ENCODE measurements around the gene KLC1.

Gene KLC1

DNA sequence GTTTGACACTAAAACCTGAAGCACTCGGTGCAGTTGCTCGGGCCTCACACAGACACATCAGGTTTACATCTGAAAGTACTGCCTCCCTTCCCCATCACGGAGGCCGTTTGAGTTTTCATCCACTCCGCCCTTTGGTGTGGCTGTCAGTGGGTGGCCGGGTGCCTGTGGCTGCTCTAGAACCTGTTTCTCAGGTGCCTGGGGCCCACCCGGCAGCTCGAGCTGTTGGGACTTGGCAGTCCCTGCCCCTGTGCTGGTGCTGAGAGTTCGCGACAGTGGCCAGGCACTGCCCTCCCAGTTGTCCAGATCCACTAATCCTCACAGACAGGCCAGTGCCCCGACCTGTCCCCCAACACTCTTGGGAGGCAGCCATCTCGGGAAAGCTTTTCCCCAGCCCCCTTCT lies 63.9 kb downstream of the KLC1 start:
- DNase-seq: no peak

DNA sequence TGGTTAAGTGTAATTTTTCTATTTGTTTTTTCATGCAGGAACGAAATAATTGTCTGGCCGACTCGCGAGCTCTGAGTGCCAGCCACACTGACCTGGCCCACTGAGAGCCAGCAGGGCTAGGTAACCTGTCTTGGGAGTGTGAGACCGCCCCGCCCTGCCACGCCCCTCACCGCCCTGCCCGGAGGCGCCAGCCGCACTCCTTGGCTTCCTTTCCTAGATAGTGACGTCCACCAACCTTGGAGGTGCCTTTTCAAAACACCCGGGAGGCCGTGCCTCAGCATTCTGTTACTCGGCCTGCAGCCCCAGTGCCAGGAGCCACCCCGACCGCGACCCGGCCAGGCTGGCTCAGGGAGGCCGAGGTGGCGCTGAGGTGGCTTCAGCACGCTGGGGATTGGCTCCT lies 64.5 kb downstream of the KLC1 start:
- DNase-seq: no peak

DNA sequence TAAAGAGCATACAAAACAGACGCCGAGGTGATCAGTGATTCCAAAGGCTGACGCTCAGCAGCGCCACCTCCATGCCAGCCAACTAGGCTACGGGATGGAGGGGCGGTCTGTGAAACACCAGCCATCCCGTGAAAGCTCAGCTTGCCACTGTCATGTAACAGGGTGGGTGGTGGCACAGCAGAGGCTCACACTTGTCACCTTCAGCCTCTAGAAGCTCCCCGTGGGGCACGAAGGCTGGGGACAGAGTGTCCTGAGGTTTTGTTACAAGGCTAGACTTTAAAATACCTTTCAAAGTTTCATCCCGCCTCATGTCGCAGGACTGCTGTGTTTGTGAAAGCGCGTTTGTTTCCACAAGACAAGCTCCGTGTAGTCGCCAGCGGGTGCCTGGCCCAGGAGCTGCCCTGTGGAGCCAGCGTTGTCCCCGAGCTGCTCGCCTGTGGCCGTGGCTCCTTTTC lies 65.6 kb downstream of the KLC1 start:
- no peak for DNase-seq

DNA sequence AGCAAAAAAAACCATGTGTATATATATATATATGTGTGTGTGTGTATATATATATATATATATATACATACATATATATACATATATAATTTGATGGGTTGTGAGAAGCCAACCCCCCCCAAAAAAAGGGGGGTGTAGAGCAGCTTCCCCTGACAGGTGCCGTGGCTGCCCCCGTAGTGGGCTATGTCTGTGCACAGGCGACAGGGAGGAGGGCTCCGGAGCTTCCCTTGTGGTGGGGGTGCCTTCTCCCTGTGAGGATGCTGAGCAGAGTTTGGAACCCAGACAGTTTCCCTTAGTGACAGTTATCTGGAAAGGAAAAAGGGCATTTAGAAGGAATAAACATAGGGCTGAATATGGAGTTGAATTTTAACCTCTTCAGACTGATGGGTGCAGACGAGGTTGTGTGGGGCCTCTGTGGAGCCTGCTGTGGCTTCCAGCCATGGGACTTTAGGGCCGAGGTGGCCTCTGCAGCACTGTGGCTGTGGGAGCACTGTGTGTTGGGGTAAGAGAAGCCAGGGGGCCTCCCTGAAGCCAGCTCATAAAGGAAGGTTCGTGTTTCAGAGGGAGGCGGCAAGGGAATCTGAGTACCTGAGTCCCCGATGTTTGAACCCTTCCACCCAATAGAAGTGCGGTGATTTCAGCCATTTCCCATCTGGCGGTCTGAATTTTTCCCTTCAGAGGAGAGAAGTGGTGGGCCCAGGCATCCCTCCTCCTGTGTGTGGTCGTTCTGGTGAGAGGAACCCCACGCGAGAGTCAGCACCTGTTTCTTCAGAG lies 66.5 kb downstream of the KLC1 start:
- no peak for DNase-seq

DNA sequence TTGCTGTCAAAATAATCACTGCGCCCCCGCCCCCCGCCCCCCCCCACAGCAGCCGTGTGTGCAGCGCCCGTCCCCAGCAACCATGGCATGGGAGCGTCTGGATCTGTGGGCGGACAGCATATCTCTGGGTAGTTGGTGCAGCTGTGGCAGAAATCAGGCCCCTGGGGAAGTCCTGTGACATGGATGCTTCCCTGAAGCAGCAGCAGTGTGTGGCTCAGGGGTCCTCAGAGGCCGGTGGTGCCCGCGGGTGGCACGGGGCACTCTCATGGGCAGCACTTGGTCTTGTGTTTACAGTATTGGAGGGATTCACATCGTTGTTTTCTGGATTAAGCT lies 67.0 kb downstream of the KLC1 start:
- DNase-seq: no peak

DNA sequence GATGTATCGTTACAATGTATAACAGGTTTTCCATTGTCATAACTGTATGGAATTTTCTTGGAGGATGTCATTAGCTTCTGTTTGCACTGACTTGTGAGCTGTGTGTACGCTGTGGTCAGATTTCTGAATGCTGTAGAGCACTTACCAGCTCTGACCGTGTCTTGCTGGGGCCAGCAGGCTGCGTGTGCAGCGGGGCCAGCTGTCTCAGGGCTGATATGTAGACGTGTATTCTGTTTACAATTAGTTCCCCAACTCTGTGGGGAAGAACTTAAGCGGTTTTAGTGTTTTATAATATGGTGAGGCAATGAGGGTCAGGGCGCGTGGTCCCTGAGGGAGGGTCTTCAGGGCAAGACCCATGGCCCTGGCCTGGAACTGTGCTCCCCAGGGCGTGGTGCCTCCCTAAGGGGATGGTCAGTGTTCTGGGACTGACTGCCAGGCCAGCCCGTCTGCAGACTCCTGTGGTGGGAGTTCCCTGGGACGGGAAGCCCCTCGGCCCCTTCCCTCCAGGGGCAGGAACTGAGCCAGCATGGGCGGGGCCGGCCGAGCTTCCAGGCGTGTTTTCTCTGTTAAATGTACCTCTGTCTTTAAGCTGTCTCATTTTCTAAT lies 67.6 kb downstream of the KLC1 start:
- DNase-seq: no peak

DNA sequence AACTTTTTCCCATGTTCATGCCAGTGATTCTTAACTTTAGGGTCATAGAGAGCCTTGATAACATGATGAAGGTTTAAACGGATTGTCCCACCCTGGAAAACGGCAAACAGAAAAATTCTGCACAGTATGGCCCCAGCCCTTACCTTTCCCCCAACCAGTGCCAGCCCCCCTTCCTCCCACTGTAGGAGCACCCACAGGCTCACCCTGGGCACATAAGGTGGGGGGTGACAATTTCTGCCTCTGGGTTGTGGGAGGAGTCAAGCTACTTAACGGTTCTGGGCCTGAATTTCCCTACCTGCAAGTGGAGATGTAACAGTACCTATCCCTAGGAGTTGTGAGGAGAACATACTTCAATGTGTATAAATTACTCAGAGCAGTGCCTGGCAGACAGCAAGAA lies 68.2 kb downstream of the KLC1 start:
- DNase-seq: no peak

DNA sequence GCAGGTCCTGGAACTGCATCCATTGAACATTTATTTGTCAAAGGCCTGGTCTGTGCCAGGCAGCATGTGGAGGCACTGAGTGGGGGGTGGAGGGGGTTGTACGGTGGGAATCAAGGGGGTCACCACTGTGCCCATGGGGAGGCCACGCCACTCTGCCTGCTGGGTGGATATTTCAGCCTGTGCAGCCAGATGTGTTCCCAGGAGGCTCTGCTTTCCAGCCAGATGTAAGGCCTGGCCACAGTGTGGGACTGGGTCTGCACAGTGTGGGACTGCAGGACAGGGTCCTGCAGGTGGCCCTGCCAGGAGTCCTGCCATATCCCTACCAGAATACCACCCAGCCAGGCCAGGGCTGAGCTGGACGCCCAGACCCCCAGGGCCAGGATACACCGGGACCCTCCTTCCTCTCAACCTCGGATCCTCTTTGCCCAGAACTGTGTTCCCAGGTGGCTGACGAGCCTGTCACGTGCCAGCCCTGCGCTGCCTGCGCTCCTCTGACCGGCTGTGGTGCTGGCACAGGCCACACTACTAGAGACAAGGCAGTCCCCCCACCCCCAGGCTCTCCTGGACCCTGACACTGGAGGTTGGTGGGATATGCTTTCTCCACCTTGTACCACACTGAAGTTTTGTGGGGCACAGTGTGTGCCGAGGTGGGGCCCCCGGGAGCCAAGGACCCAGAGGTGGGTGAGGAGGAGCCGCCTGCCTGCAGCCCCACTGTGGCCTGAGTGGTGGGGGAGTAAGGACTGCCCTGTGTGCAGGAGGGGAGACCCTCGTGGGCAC lies 68.8 kb downstream of the KLC1 start:
- no peak for DNase-seq

DNA sequence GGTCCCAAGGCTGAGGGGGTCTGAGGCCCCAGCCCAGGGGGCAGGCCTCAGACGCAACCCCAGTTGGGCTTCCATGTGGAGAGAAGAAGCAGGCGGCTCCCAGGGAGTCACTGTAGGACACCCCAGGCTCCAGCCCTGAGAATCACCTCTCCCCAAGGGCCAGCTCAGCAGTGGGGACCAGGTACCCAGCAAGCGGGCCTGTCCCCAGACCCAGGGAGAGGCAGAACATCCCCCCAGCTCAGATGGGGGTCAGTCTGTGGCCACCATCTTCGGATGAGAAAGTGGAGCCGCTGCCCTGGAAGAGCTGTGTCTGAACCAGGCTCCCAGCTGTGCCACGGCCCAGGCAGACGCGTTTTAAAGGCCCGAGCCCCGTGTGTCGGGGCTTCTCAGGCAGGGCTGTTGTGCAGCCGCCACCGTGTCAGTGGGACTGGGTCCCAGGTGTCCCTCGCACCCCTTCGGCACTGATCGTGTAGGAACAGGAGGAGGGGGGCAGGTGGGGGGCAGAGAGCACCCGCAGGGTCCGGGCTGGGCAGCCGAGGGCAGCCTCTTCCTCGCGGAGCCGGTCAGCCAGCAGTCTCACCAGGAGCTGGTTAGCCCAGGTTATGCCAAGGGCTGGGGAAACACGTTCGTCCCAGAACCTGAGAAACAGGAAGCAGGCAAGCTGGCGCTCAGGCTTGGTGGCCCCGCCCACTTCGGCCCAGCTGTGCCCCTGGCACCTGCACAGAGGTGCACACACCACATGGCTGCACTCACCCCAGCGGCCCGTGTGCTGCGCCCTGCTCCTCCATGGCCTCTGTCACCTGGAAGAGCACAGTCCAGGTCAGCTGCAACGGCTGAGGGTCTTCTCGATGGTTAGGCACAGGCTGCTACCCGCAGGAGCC lies 69.6 kb downstream of the KLC1 start:
- no peak for DNase-seq

DNA sequence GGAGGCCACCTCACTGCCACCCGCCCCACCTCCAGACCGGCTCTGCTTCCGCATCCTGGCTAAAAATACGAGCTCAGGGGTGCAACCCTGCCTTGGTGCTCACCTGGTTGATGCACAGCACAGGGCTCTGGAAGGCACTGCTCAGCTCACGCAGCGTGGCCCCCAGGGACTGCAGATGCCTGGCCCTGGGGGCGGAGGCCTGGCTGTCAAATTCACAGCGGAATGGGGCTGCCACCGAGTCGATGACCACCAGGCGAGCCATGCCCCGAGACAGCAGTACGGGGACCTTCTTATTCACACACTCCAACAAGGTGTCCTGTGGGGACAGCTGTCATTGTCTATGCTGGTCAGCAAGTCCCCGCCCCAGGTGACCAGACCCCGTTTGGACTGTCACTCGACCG lies 70.2 kb downstream of the KLC1 start:
- no peak for DNase-seq

DNA sequence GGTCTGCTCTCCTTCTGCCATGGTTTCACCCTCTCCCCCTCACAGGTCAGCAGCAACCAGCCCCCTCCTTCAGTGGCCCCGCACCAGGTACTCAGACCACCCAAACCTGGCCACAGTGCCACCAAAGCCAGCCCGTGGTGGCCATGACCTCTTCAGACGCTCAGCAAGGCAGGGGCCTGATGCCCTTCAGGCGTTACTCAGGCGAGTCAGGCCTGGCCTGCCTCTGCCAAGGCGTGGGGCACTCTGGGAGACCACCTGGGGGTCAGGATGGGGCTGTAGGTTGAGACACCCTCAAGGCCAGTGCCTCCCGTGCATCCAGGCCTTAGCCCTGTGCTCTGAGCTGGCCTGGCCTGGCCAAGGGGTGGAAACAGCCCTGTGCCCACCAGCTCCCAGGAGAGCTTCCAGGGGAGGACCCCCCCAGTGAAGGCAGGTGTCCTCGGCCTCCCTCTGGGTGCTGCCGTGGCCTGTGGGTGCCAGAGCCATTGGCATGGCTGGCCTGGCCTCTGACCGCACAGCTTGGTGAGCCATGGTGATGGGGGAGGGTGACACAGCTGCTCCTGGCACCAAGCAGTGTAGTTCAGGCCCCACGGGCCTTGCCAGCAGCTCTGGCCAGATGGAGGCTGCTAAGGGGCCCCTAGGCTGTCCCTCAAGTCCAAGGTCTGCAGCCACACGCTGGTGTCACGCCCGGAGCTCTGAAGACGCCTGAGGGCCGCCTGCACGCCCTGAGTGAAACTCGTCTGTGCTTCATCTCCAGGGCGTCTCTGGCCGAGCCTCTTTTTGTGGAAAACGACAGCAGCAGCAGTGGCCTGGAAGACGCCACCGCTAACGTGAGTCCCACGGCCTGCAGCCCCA lies 71.1 kb downstream of the KLC1 start:
- DNase-seq: no peak

DNA sequence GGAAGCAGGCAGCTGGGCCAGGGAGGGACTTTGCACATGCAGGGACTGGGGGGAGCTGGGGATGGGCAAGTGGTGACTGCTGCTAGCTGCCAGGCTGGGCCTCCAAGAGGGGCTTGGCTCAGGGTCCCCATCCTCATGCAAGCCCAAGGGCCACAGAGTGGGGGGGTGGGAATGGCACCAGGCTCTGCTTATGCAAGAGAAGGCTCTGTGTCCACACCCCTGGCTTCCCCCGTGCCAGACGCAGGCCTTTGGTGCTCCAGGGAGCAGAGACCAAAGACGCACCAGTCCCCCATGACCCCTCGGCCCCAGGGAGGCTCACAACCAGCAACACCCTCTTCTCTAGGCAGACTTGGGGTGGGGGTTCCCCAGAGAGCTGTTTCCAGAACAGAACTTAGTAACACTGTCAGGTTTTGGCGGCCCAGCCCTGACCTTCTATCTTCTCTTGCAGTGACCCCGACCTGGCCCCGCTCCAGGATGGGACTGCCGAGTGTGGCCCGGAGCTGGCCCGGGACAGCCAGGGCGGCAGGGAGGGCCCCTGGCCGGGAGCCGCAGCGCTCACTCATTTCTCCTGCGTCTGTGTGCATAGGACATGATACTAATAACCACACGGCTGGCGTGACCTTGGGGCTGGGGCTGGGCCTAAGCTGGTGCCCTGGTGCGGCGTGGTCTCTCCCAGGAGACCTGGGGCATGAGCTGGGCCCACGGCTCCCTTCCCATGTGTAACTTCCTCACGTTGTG lies 71.9 kb downstream of the KLC1 start:
- no peak for DNase-seq

DNA sequence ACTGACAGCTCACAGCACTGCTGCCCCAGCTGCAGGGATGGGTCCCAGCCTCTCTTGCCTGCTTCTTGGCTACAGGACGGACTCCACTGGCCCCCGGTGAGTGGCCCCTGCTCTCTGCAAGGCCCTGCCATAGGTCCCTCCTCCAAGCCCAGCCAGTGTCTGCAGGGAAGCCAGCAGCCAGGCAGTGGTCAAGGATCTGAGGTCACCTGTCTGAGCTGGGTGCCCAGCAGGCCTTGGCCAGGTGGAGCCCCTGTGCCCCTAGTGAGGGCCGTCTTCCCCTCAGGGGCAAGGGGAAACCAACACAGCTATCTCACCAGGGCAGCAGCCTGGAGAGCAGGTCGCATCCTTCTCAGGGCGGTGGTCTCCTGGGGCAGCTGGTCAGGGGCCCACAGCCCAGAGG lies 73.1 kb downstream of the KLC1 start:
- no peak for DNase-seq

DNA sequence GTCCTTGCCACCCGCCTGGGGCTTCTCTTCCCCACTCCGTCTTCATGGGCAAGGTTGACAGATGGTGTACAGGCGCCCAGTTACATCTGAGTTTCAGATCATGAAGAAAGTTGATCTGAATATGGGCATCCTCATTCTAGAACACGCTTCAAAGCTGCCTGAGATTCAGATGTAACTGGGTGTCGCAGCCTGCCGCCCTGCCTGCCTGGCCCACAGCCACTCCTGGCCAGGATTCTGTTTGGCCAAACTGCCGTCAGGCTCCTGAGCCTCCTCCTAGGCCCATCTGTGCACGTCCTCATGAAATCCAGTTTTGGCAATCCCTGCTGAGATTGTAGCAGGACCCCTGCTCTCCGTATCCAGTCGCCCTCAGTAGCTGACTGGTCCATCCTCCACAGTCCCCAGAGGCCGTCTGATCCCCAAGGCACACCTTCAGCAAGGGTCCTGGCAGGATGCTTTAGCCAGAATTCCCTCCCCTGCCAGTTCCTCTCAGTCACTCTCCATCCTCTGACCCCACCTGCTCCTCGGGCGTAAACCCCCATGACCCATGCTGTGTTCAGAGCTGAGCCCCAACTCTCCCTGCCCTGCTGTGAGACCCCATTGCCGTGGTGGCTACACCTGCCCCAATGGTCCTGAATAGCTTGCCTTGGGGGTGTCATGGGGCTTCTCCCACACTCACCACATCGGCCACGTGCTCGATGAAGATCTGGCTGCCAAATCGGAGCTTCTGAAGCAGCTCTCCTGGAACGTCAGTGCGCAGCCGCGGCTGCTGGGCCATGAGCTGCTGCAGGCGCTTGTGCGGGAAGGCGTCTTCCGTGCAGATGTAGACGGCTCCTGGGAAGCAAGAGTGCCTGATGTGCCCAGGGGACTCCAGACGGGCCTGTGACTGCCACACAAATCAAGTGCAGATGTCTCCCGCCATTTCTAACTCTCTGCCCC lies 73.8 kb downstream of the KLC1 start:
- DNase-seq: no peak

DNA sequence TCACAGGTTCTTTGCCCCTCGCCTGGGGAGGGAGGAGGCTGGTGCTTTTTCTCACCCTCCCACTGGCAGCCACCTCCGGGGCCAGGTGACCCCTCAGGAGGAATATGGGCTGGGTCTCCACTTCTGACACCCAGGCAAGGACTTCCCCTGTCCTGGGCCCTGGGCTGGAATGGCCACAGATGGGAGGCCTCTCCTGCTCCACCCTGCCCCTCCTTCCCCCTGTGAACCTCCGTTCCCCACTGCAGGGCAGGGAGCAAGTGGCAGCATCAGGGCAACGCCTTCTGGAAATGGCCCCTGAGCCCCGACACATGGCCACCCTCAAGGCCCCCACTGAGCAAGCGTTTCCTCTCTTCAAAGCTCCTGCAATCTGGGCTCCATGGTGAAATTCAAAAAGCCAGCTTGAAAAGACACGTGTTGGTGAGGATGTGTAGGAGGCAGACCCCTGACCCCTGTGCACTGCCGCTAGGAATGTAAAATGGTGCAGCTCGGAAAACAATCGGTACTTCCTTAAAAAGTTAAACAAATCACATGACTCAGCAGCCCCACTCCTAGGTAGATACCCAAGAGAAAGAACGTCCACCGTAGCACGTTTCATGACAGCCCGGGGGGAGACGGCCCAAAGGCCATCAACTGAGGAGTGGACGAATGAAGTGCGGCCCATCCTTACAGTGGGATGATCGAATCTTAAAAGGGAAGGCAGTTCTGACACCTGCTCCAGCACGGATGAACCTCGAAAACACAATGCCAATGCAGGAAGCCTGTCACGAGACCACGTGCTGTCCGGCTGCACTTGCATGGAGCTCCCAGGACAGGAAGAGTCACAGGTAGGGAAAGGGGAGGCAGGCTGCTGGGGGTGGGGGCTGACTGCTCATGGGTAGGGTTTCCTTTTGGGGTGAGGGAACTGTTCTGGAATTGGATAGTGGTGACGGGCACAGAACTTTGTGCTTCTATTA lies 74.7 kb downstream of the KLC1 start:
- DNase-seq: no peak

DNA sequence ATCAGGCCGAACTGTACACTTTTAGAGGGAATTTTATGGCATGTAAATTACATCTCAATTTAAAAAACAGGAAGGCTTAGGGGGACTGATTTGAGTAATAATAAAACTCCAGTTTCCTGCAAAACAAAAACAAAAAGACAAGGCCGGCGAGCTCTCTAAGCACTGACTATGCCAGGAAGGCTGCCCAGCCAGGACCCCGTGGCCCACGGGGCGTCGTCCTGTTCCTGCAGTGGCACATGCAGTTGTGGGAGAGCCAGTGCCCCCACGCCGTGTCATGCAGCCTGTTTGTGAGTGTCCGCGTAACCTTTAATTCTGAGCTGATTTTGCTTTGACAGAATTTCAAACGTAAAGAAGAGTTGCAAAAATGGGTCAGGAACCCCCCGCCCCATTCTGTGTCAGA lies 75.7 kb downstream of the KLC1 start:
- no peak for DNase-seq

DNA sequence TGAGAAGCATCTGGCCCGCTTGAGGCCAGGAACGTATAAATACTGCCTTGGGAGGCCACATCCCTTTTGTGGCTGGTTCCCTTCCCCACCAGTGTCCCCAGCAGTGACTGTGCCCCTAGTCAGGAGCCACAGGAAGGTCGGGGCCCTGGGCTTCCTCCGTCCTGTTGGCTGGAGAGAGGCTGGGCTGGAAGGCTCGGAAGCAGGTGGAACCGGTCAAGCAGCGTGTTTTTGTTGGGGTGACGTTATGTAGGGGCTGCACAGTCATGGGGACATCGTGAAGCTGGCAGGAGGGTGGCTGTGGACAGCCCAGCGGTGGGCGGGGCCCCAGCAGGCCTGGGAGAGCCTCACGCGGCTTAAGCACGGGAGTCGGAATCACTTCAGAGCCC lies 76.1 kb downstream of the KLC1 start:
- no peak for DNase-seq

DNA sequence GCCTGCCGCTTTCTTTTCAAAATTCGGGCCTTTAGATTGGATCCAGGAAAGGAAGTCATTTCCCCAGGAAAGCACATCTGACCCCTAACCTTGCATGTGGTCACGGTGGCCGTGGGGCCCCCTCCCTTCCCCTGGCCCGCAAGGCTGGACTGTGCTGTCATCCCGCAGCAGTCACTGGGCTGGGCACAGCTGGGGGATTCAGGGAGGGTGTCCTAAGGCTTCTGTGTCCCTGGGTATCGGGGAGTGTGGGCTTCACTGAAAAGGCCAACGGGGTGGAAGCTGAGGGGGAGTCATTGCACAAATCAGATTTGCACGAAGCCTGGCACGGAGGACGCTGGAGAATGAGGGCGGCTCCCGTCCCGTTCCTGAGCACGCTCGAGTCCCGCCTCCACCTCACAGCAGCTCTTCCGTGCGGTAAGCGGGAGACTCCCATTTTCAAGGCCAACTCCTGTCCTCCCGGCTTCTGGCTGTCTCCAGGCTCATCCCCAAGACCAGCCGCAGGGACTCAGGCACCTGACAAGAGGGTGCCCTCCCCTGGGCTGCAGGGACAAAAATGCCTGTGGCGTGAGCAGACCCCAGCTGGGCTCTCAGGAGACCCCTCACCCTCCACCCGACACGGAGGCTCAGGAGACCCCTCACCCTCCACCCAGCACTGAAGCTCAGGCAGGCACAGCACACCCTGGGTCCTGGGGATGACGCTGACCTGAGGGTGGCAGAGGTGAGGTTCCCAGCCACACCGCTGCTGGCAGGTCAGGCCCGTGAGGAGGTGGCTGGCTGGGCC lies 76.7 kb downstream of the KLC1 start:
- no peak for DNase-seq

Measured in activated T-cell treated with anti-CD3 and anti-CD28 coated beads for 4 hours (primary cell).